HEK293 (cell line): ENCODE measurements around the gene SAG.

Experiments
- CTCF ChIA-PET: fragments of 350-600 bp; formaldehyde crosslinking; extraction: SDS; loops from one replicate; lab custom pipeline; 2021; ENCODE audit warnings: antibody characterized with exemption; lab: Yijun Ruan, JAX
- POLR2A ChIA-PET: fragments of 300-600 bp; formaldehyde crosslinking; extraction: SDS; loops from one replicate; lab custom pipeline; 2020; ENCODE audit warnings: antibody characterized with exemption, inconsistent platforms; lab: Yijun Ruan, JAX
- H3K27ac ChIP-seq: fragments of 200-500 bp; sonication (Bioruptor generic); 2 replicates; pipeline ENCODE4 v1.5.1; 2014; ENCODE audit warnings: low read depth, low read length, control low read depth, inconsistent platforms; ENCODE audit errors: extremely low read depth
- H3K36me3 ChIP-seq, 2 experiments: fragments of 200-500 bp in 1 of 2; sonication (Bioruptor generic) in 1 of 2; 1 replicate in 1 of 2; 2 replicates in 1 of 2; pipeline ENCODE4 v1.5.1; 2014 to 2017; ENCODE audit warnings: inconsistent platforms in 2 of 2, low read length in 2 of 2; ENCODE audit not compliant: control insufficient read depth in 2 of 2, insufficient read depth in 1 of 2
- H3K4me1 ChIP-seq: fragments of 200-500 bp; sonication (Bioruptor generic); 2 replicates; pipeline ENCODE4 v1.5.1; 2014; ENCODE audit warnings: mild to moderate bottlenecking, low read length, inconsistent platforms; ENCODE audit not compliant: control insufficient read depth, insufficient read depth
- H3K4me3 ChIP-seq: 2 replicates; pipeline ENCODE4 v1.5.1; 2011; ENCODE audit warnings: low read depth, mild to moderate bottlenecking, control low read depth, low read length, moderate library complexity
- H3K9me3 ChIP-seq: fragments of 200-500 bp; sonication (Bioruptor generic); 2 replicates; pipeline ENCODE4 v1.5.1; 2014; ENCODE audit warnings: low read depth, low read length, inconsistent platforms; ENCODE audit not compliant: control insufficient read depth, insufficient read depth
- KLF16 ChIP-seq: fragments of 450-650 bp; formaldehyde crosslinking; IDR thresholded peaks from 2 replicates; pipeline ENCODE4 v1.5.1; 2017; ENCODE audit warnings: missing biosample characterization, missing genetic modification characterization
- SCRT2 ChIP-seq: fragments of 450-650 bp; formaldehyde crosslinking; IDR thresholded peaks from 2 replicates; pipeline ENCODE4 v1.5.1; 2016; ENCODE audit warnings: missing biosample characterization, missing genetic modification characterization
- ZBTB8A ChIP-seq: fragments of 450-650 bp; formaldehyde crosslinking; IDR thresholded peaks from 2 replicates; pipeline ENCODE4 v1.5.1; 2016; ENCODE audit warnings: missing biosample characterization, missing genetic modification characterization
- ZNF175 ChIP-seq: fragments of 450-650 bp; formaldehyde crosslinking; IDR thresholded peaks from 2 replicates; pipeline ENCODE4 v1.5.1; 2016; ENCODE audit warnings: missing biosample characterization, missing genetic modification characterization
- ZNF184 ChIP-seq: fragments of 450-650 bp; IDR thresholded peaks from 2 replicates; pipeline ENCODE4 v1.5.1; 2018; ENCODE audit warnings: missing biosample characterization, mild to moderate bottlenecking, missing genetic modification characterization
- ZNF239 ChIP-seq: fragments of 450-650 bp; formaldehyde crosslinking; IDR thresholded peaks from 2 replicates; pipeline ENCODE4 v1.5.1; 2016; ENCODE audit warnings: missing biosample characterization, missing genetic modification characterization
- ZNF324 ChIP-seq: fragments of 450-650 bp; formaldehyde crosslinking; IDR thresholded peaks from 2 replicates; pipeline ENCODE4 v1.5.1; 2016; ENCODE audit warnings: missing biosample characterization, missing genetic modification characterization
- ZNF510 ChIP-seq: fragments of 450-650 bp; formaldehyde crosslinking; IDR thresholded peaks from 2 replicates; pipeline ENCODE4 v1.5.1; 2018; ENCODE audit warnings: mild to moderate bottlenecking, missing genetic modification characterization, missing biosample characterization; ENCODE audit not compliant: insufficient replicate concordance
- ZNF548 ChIP-seq: fragments of 450-650 bp; formaldehyde crosslinking; IDR thresholded peaks from 2 replicates; pipeline ENCODE4 v1.5.1; 2016; ENCODE audit warnings: missing biosample characterization, missing genetic modification characterization
- ZNF585B ChIP-seq: fragments of 450-650 bp; formaldehyde crosslinking; IDR thresholded peaks from 2 replicates; pipeline ENCODE4 v1.5.1; 2016; ENCODE audit warnings: missing biosample characterization, missing genetic modification characterization
- ZNF600 ChIP-seq: fragments of 450-650 bp; formaldehyde crosslinking; IDR thresholded peaks from 2 replicates; pipeline ENCODE4 v1.5.1; 2016; ENCODE audit warnings: missing biosample characterization, missing genetic modification characterization
- ZNF624 ChIP-seq: fragments of 450-650 bp; formaldehyde crosslinking; IDR thresholded peaks from 2 replicates; pipeline ENCODE4 v1.5.1; 2017; ENCODE audit warnings: missing biosample characterization, missing genetic modification characterization
- ZNF747 ChIP-seq: fragments of 450-650 bp; formaldehyde crosslinking; IDR thresholded peaks from 2 replicates; pipeline ENCODE4 v1.5.1; 2016; ENCODE audit warnings: missing biosample characterization, missing genetic modification characterization
- ZNF76 ChIP-seq: fragments of 450-650 bp; formaldehyde crosslinking; IDR thresholded peaks from 2 replicates; pipeline ENCODE4; 2016; ENCODE audit warnings: low read depth, missing biosample characterization, missing genetic modification characterization, borderline replicate concordance
- ZNF777 ChIP-seq: fragments of 450-650 bp; formaldehyde crosslinking; IDR thresholded peaks from 2 replicates; pipeline ENCODE4 v1.5.1; 2017; ENCODE audit warnings: missing biosample characterization, missing genetic modification characterization, borderline replicate concordance
- ZNF837 ChIP-seq: fragments of 450-650 bp; formaldehyde crosslinking; IDR thresholded peaks from 2 replicates; pipeline ENCODE4 v1.5.1; 2016; ENCODE audit warnings: missing biosample characterization, missing genetic modification characterization
- ZSCAN30 ChIP-seq: fragments of 450-650 bp; IDR thresholded peaks from 2 replicates; pipeline ENCODE4 v1.5.1; 2018; ENCODE audit warnings: missing biosample characterization, mild to moderate bottlenecking, missing genetic modification characterization, moderate library complexity
- TF ChIP-seq, protein P1 (sequence below): fragments of 450-650 bp; formaldehyde crosslinking; IDR thresholded peaks from 2 replicates; pipeline ENCODE4 v1.5.1; 2016; ENCODE audit warnings: missing biosample characterization, missing genetic modification characterization
- TF ChIP-seq, protein P2 (sequence below): fragments of 450-650 bp; formaldehyde crosslinking; IDR thresholded peaks from 2 replicates; pipeline ENCODE4 v1.5.1; 2016; ENCODE audit warnings: missing biosample characterization, missing genetic modification characterization, low read depth
- TF ChIP-seq, protein P3 (sequence below): fragments of 450-650 bp; formaldehyde crosslinking; IDR thresholded peaks from 2 replicates; pipeline ENCODE4 v1.5.1; 2016; ENCODE audit warnings: missing biosample characterization, missing genetic modification characterization
- TF ChIP-seq, protein P4 (sequence below): fragments of 450-650 bp; formaldehyde crosslinking; IDR thresholded peaks from 2 replicates; pipeline ENCODE4 v1.5.1; 2016; ENCODE audit warnings: missing biosample characterization, missing genetic modification characterization

The SAG gene

DNA sequence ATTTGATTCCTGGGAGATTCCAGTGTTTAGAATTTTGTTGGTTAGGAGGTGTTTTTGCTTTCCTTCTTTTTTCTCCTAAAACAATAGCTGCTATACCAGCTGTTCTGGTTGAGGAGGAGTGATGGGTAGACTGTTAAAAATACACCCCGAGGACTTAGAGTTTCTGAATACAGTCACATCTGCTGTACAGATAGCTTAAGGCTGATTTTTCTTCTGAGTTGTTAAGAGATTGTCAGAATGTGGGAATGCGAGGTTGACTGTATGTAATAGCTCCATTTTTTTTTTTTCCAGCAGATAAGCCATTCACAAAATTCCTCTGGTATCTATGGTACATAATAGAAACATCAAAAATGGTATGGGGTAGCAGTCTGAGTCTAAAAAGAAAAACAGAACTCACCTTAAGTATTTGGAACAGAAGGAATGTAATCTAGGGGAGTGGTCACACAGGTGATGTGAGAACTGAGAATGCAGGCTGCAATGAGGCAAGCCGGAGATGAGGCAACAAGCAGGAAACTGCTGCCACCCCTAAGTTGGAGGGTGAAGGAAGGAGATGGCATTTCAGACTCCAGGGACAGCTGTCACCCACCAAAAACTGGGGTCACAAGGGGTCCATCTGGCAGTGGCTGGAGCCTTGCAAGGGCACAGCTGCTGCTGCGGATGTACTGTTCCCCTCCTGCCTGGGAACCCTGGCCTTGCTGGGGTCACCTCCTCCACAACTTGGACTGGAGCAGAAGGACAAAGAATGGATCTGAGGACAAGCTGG is 49.1 kb downstream of the SAG start (continued):
- TF ChIP-seq, protein P1, sequence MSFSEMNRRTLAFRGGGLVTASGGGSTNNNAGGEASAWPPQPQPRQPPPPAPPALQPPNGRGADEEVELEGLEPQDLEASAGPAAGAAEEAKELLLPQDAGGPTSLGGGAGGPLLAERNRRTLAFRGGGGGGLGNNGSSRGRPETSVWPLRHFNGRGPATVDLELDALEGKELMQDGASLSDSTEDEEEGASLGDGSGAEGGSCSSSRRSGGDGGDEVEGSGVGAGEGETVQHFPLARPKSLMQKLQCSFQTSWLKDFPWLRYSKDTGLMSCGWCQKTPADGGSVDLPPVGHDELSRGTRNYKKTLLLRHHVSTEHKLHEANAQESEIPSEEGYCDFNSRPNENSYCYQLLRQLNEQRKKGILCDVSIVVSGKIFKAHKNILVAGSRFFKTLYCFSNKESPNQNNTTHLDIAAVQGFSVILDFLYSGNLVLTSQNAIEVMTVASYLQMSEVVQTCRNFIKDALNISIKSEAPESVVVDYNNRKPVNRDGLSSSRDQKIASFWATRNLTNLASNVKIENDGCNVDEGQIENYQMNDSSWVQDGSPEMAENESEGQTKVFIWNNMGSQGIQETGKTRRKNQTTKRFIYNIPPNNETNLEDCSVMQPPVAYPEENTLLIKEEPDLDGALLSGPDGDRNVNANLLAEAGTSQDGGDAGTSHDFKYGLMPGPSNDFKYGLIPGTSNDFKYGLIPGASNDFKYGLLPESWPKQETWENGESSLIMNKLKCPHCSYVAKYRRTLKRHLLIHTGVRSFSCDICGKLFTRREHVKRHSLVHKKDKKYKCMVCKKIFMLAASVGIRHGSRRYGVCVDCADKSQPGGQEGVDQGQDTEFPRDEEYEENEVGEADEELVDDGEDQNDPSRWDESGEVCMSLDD (tag by site-specific recombination), result no peak
- TF ChIP-seq ZNF600 (tag by site-specific recombination) (no peak), ZNF624 (tag by site-specific recombination) (no peak), ZNF747 (tag by site-specific recombination) (no peak), ZBTB8A (tag by site-specific recombination) (no peak), ZNF239 (tag by site-specific recombination) (no peak), ZNF837 (tag by site-specific recombination) (no peak), ZNF548 (tag by site-specific recombination) (no peak), ZNF510 (tag by site-specific recombination) (no peak), ZSCAN30 (tag by site-specific recombination) (no peak), ZNF175 (tag by site-specific recombination) (no peak)
- TF ChIP-seq, protein P2, sequence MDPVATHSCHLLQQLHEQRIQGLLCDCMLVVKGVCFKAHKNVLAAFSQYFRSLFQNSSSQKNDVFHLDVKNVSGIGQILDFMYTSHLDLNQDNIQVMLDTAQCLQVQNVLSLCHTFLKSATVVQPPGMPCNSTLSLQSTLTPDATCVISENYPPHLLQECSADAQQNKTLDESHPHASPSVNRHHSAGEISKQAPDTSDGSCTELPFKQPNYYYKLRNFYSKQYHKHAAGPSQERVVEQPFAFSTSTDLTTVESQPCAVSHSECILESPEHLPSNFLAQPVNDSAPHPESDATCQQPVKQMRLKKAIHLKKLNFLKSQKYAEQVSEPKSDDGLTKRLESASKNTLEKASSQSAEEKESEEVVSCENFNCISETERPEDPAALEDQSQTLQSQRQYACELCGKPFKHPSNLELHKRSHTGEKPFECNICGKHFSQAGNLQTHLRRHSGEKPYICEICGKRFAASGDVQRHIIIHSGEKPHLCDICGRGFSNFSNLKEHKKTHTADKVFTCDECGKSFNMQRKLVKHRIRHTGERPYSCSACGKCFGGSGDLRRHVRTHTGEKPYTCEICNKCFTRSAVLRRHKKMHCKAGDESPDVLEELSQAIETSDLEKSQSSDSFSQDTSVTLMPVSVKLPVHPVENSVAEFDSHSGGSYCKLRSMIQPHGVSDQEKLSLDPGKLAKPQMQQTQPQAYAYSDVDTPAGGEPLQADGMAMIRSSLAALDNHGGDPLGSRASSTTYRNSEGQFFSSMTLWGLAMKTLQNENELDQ, result no peak

DNA sequence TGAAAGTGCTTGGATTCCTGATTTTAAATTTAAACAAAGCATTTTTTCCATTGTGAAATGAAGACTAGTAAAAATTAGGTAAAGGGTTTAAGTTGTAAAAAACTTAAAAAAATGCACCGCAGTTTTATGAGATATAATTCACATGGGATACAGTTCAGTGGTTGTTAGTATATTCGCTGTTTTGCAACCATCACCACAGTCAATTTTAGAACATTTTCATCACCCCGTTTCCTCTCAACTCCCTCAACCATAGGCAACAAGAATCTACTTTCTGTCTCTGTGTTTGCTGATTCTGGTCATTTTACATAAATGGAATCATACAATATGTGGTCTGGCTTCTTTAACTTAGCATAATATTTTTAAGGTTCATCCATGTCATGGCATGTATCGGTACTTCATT is 50.7 kb downstream of the SAG start:
- H3K27ac ChIP-seq, result no peak overlapping the region
- peaks cover 6% of the 10 kb centered on the region for H3K4me1 ChIP-seq
- POLR2A ChIA-PET, result no interaction called here
- TF ChIP-seq SCRT2 (tag by site-specific recombination), result no peak
- no peak for TF ChIP-seq ZNF585B (tag by site-specific recombination)
- TF ChIP-seq ZNF324, result no peak
- TF ChIP-seq ZNF777, result no peak
- TF ChIP-seq, protein P3, sequence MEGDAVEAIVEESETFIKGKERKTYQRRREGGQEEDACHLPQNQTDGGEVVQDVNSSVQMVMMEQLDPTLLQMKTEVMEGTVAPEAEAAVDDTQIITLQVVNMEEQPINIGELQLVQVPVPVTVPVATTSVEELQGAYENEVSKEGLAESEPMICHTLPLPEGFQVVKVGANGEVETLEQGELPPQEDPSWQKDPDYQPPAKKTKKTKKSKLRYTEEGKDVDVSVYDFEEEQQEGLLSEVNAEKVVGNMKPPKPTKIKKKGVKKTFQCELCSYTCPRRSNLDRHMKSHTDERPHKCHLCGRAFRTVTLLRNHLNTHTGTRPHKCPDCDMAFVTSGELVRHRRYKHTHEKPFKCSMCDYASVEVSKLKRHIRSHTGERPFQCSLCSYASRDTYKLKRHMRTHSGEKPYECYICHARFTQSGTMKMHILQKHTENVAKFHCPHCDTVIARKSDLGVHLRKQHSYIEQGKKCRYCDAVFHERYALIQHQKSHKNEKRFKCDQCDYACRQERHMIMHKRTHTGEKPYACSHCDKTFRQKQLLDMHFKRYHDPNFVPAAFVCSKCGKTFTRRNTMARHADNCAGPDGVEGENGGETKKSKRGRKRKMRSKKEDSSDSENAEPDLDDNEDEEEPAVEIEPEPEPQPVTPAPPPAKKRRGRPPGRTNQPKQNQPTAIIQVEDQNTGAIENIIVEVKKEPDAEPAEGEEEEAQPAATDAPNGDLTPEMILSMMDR (tag by site-specific recombination), result no peak
- TF ChIP-seq, protein P4, sequence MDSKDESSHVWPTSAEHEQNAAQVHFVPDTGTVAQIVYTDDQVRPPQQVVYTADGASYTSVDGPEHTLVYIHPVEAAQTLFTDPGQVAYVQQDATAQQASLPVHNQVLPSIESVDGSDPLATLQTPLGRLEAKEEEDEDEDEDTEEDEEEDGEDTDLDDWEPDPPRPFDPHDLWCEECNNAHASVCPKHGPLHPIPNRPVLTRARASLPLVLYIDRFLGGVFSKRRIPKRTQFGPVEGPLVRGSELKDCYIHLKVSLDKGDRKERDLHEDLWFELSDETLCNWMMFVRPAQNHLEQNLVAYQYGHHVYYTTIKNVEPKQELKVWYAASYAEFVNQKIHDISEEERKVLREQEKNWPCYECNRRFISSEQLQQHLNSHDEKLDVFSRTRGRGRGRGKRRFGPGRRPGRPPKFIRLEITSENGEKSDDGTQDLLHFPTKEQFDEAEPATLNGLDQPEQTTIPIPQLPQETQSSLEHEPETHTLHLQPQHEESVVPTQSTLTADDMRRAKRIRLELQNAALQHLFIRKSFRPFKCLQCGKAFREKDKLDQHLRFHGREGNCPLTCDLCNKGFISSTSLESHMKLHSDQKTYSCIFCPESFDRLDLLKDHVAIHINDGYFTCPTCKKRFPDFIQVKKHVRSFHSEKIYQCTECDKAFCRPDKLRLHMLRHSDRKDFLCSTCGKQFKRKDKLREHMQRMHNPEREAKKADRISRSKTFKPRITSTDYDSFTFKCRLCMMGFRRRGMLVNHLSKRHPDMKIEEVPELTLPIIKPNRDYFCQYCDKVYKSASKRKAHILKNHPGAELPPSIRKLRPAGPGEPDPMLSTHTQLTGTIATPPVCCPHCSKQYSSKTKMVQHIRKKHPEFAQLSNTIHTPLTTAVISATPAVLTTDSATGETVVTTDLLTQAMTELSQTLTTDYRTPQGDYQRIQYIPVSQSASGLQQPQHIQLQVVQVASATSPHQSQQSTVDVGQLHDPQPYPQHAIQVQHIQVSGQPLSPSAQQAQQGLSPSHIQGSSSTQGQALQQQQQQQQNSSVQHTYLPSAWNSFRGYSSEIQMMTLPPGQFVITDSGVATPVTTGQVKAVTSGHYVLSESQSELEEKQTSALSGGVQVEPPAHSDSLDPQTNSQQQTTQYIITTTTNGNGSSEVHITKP (tag by site-specific recombination), result no peak
- no peak for TF ChIP-seq KLF16 (tag by site-specific recombination)
- TF ChIP-seq ZNF184 (tag by site-specific recombination), result no peak
- no peak for TF ChIP-seq ZNF76 (tag by site-specific recombination)
- H3K4me3 ChIP-seq, result no peak overlapping the region
- no peaks in the 10 kb centered on the region for H3K9me3 ChIP-seq
- H3K36me3 ChIP-seq, result peaks cover 0 to 12% of the 10 kb centered on the region in 2 experiments; a peak in 1 of 3 replicates
- CTCF ChIA-PET, result interaction anchor here (0.7 to 1.5 kb wide), 2 partner anchors 26 to 305 kb away, joined by 3 to 4 read pairs; no protein-coding TSS in a partner anchor
